ENCODE results near the gene PACS1. TPM values are rescaled to one million over a fixed set of nuclear protein-coding genes. Genes with fewer than 3 reads are reported as not detected.

PACS1 gene
- total RNA-seq, 1 donor = 75.9 TPM

GRCh38 chr11:66281776-66282467 is 211.8 kb downstream of the PACS1 start:
- DNase-seq (ENCODE audit: low read depth in 2 of 3, low spot score in 2 of 3) = no peak

GRCh38 chr11:66282468-66283455 is 212.7 kb downstream of the PACS1 start:
- peak; percentile 99 to 100 (median 99) for DNase-seq (ENCODE audit: low read depth in 2 of 3, low spot score in 2 of 3)

GRCh38 chr11:66283461-66284105 is 213.5 kb downstream of the PACS1 start:
- DNase-seq (ENCODE audit: low read depth in 2 of 3, low spot score in 2 of 3) = no peak

- DNase-seq (ENCODE audit: low read depth in 2 of 3, low spot score in 2 of 3) = no peak
Measured at GRCh38 chr11:66284526-66285078, 214.5 kb downstream of the PACS1 start.

GRCh38 chr11:66285250-66285947 is 215.3 kb downstream of the PACS1 start:
- DNase-seq (ENCODE audit: low read depth in 2 of 3, low spot score in 2 of 3) = no peak

GRCh38 chr11:66286699-66287098 is 216.6 kb downstream of the PACS1 start:
- DNase-seq (ENCODE audit: low read depth in 2 of 3, low spot score in 2 of 3) = no peak

GRCh38 chr11:66287211-66287888 is 217.3 kb downstream of the PACS1 start:
- no peak for DNase-seq (ENCODE audit: low read depth in 2 of 3, low spot score in 2 of 3)

GRCh38 chr11:66287889-66288670 is 218.0 kb downstream of the PACS1 start:
- no peak for DNase-seq (ENCODE audit: low read depth in 2 of 3, low spot score in 2 of 3)

- peak; percentile 92 to 99 (median 99) for DNase-seq (ENCODE audit: low read depth in 2 of 3, low spot score in 2 of 3)
Measured at GRCh38 chr11:66288671-66289547, 218.8 kb downstream of the PACS1 start, which contains the start of gene YIF1A. Gene YIF1A (minus strand): TSS chr11:66289143. CDS start chr11:66288985, 158 bp downstream.

- peak in 2 of 3 donors; percentile 79 to 87 for DNase-seq (ENCODE audit: low read depth in 2 of 3, low spot score in 2 of 3)
Measured at GRCh38 chr11:66289548-66290329, 219.7 kb downstream of the PACS1 start.

GRCh38 chr11:66290330-66290621 is 220.2 kb downstream of the PACS1 start:
- no peak for DNase-seq (ENCODE audit: low read depth in 2 of 3, low spot score in 2 of 3)

GRCh38 chr11:66291303-66291705 is 221.2 kb downstream of the PACS1 start:
- no peak for DNase-seq (ENCODE audit: low read depth in 2 of 3, low spot score in 2 of 3)

GRCh38 chr11:66291706-66292542 is 221.9 kb downstream of the PACS1 start, which contains the start of gene TMEM151A:
Gene TMEM151A (plus strand): TSS chr11:66291894. CDS start chr11:66292014, 120 bp downstream.
- no peak for DNase-seq (ENCODE audit: low read depth in 2 of 3, low spot score in 2 of 3)

GRCh38 chr11:66292543-66293332 is 222.7 kb downstream of the PACS1 start:
- no peak for DNase-seq (ENCODE audit: low read depth in 2 of 3, low spot score in 2 of 3)

- DNase-seq (ENCODE audit: low read depth in 2 of 3, low spot score in 2 of 3) = no peak
Measured at GRCh38 chr11:66293352-66293751, 223.3 kb downstream of the PACS1 start.

Data from hematopoietic multipotent progenitor cell (in vitro differentiated cells).